Measurements from ENCODE around the gene METTL5. TPM values are rescaled to one million over a fixed set of nuclear protein-coding genes. Genes with fewer than 3 reads are reported as not detected.

The METTL5 gene
- total RNA-seq, 1 donor from 2014 or later = 33.2 TPM

DNA sequence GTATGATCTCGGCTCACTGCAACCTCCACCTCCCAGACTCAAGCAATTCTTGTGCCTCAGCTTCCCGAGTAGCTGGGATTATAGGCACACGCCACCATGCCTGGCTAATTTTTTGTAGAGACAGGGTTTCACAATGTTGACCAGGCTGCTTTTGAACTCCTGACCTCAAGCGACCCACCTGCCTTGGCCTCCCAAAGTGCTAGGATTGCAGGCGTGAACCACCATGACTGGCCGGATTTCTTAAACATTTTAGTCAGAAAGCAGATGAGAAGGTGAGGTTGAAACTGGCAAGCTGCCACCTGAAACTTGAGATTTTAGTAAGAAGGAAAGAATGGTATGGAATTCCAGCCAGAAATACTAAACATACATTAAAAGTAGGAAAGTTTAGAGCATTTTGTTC is 59.2 kb downstream of the METTL5 start:
- H3K27me3 ChIP-seq (ENCODE audit: low read depth) = peaks cover 22% of the 10 kb centered on the region
- no peak for ATAC-seq
- intact Hi-C loops (cut with DNase I) = no loop called here
- peaks cover 9% of the 10 kb centered on the region for H3K4me1 ChIP-seq
- no peaks in the 10 kb centered on the region for H3K9me3 ChIP-seq
- no peak overlapping the region for H3K27ac ChIP-seq
- no peak for DNase-seq
- no peak overlapping the region for H3K4me3 ChIP-seq
- H3K36me3 ChIP-seq = no peaks in the 10 kb centered on the region
- TF ChIP-seq CTCF (IDR thresholded peaks at IDR 0.05) = no peak

DNA sequence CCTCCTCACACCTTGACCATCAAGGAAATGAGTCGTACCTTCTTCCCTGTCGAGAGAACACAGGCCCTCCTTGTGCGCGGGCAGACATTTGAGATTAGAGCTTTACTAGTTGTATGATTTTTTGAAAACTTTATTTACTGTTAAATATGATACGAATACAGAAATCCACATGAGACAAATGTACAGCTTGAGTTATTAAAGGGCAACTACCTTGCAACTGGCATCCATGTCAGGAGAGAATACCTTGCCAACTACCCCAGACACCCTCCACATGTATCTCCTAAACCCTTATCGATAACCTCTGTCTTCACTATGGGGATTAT is 62.8 kb downstream of the METTL5 start:
- no peak for TF ChIP-seq CTCF (IDR thresholded peaks at IDR 0.05)
- no peaks in the 10 kb centered on the region for H3K9me3 ChIP-seq
- no peaks in the 10 kb centered on the region for H3K4me1 ChIP-seq
- peak in 1 of 2 donors; percentile 11 for ATAC-seq
- no peaks in the 10 kb centered on the region for H3K27me3 ChIP-seq (ENCODE audit: low read depth)
- DNase-seq = no peak
- intact Hi-C loops (cut with DNase I) = no loop called here
- H3K4me3 ChIP-seq = no peak overlapping the region
- no peak overlapping the region for H3K27ac ChIP-seq
- H3K36me3 ChIP-seq = no peaks in the 10 kb centered on the region

Other genes starting within 250 kb of the METTL5 start
- 51.7 TPM for gene PPIG, start 240.6 kb downstream of the METTL5 start, total RNA-seq
- gene CFAP210, start 130.5 kb downstream of the METTL5 start, total RNA-seq = 0.95 TPM
- gene PHOSPHO2, start 130.4 kb downstream of the METTL5 start, total RNA-seq = 6.1 TPM
- gene KLHL23, start 91.1 kb downstream of the METTL5 start, total RNA-seq = 8.8 TPM
- 76.3 TPM for gene SSB, start 26.0 kb downstream of the METTL5 start, total RNA-seq
- 46.7 TPM for gene UBR3, start 2.5 kb upstream of the METTL5 start, total RNA-seq

All from lower lobe of right lung (tissue), 2 donors.